ENCODE data around the gene FRS2.

DNA sequence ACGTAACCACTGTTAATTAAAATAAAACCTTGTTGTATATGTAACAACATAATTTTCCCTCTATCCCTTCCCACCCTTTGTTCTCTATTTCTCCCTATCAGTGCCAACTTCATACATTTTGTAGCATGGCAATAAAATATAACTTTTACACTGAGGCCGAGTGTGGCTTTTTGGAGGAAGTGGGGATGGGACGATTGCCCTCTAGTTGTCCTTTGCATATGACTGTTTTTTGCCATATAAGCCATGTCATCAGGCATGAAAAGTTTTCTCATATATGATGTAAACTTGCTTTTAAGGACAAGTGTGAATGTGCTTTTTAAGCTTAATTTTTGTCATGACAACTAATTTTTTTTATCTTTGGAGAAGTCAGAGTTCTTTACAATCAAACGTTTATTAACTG lies 108.8 kb downstream of the FRS2 start:
- no peak for TF ChIP-seq CTCF (IDR thresholded peaks at IDR 0.05)
- TF ChIP-seq POLR2A (IDR thresholded peaks at IDR 0.05): no peak
- TF ChIP-seq EP300 (IDR thresholded peaks at IDR 0.05): no peak
- TF ChIP-seq POLR2AphosphoS5 (IDR thresholded peaks at IDR 0.05): no peak
